ENCODE results near the gene VTI1A. TPM values are rescaled to one million over a fixed set of nuclear protein-coding genes. Genes with fewer than 3 reads are reported as not detected.

Gene VTI1A
- total and polyA plus RNA-seq, 2 of the 13 experiments (the other 11 are each of a cell fraction or from before 2014, with no cell fraction given), result 11.7 to 32.7 TPM

DNA sequence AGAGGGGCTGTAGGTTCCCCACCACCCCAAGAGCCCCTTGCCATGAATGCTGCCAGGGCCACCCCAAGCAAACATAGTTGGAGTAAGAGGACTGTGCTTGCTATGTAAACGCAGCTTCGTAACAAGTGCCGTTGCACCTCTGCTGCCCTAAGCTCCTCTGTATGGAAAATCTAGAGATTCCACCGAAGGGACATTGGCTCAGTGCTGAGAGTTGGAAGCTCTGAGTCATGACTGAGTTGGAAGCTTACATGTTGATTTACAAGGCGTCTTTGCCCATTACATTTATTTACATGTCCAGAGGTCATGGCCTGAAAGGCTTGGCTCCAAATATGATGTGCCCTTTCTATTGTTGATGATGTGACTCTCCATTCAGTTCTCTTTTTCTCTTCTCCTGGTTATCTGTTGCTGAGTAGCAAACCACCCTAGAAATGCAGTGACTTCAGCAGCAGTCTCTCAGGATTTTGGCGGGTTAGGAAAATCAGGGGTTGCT lies 270.0 kb downstream of the VTI1A start (continued):
- no peak for TF ChIP-seq ZFP37 (CRISPR knock-in tag; IDR thresholded peaks at IDR 0.05; ENCODE audit: borderline replicate concordance)
- 0 out of 2 replicates have a peak, but pooled peaks have one; percentile 6 for TF ChIP-seq ATF7 (IDR thresholded peaks at IDR 0.05)
- TF ChIP-seq ATF7 (CRISPR knock-in tag; IDR thresholded peaks at IDR 0.05), result no peak
- TF ChIP-seq ZNF672 (CRISPR knock-in tag; IDR thresholded peaks at IDR 0.05), result no peak
- TF ChIP-seq ARNTL (CRISPR knock-in tag; IDR thresholded peaks at IDR 0.05), result no peak
- no peak for TF ChIP-seq ZSCAN29 (CRISPR knock-in tag; conservative IDR thresholded peaks at IDR 0.05)
- TF ChIP-seq KMT2A (CRISPR knock-in tag; IDR thresholded peaks at IDR 0.05), result peak; percentile 56; the same call in 1 of the 2 replicates
- TF ChIP-seq THAP11 (CRISPR knock-in tag; IDR thresholded peaks at IDR 0.05), result peak; percentile 51; the same call in 1 of the 2 replicates
- peak; percentile 84 for TF ChIP-seq PPARG (CRISPR knock-in tag; conservative IDR thresholded peaks at IDR 0.05)
- TF ChIP-seq HOMEZ (CRISPR knock-in tag; IDR thresholded peaks at IDR 0.05; ENCODE audit: low read depth), result peak; percentile 97
- TF ChIP-seq TFE3 (CRISPR knock-in tag; IDR thresholded peaks at IDR 0.05), result 0 out of 2 replicates have a peak, but pooled peaks have one; percentile 35
- no peak for TF ChIP-seq ZNF20 (CRISPR knock-in tag; IDR thresholded peaks at IDR 0.05)
- no peak for TF ChIP-seq ZNF138 (CRISPR knock-in tag; IDR thresholded peaks at IDR 0.05; ENCODE audit: low read depth)
- TF ChIP-seq, protein P1, sequence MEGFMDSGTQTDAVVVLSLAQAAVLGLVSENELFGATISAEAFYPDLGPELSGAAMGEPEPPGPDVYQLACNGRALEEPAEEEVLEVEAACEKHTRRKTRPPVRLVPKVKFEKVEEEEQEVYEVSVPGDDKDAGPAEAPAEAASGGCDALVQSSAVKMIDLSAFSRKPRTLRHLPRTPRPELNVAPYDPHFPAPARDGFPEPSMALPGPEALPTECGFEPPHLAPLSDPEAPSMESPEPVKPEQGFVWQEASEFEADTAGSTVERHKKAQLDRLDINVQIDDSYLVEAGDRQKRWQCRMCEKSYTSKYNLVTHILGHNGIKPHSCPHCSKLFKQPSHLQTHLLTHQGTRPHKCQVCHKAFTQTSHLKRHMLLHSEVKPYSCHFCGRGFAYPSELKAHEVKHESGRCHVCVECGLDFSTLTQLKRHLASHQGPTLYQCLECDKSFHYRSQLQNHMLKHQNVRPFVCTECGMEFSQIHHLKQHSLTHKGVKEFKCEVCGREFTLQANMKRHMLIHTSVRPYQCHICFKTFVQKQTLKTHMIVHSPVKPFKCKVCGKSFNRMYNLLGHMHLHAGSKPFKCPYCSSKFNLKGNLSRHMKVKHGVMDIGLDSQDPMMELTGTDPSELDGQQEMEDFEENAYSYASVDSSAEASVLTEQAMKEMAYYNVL (CRISPR knock-in tag; IDR thresholded peaks at IDR 0.05; ENCODE audit: borderline replicate concordance), result peak; percentile 84; the same call in 1 of the 2 replicates
- TF ChIP-seq ETV6 (CRISPR knock-in tag; conservative IDR thresholded peaks at IDR 0.05), result no peak
- TF ChIP-seq, protein P2, sequence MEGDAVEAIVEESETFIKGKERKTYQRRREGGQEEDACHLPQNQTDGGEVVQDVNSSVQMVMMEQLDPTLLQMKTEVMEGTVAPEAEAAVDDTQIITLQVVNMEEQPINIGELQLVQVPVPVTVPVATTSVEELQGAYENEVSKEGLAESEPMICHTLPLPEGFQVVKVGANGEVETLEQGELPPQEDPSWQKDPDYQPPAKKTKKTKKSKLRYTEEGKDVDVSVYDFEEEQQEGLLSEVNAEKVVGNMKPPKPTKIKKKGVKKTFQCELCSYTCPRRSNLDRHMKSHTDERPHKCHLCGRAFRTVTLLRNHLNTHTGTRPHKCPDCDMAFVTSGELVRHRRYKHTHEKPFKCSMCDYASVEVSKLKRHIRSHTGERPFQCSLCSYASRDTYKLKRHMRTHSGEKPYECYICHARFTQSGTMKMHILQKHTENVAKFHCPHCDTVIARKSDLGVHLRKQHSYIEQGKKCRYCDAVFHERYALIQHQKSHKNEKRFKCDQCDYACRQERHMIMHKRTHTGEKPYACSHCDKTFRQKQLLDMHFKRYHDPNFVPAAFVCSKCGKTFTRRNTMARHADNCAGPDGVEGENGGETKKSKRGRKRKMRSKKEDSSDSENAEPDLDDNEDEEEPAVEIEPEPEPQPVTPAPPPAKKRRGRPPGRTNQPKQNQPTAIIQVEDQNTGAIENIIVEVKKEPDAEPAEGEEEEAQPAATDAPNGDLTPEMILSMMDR (CRISPR knock-in tag; IDR thresholded peaks at IDR 0.05), result no peak
- TF ChIP-seq, protein P3, sequence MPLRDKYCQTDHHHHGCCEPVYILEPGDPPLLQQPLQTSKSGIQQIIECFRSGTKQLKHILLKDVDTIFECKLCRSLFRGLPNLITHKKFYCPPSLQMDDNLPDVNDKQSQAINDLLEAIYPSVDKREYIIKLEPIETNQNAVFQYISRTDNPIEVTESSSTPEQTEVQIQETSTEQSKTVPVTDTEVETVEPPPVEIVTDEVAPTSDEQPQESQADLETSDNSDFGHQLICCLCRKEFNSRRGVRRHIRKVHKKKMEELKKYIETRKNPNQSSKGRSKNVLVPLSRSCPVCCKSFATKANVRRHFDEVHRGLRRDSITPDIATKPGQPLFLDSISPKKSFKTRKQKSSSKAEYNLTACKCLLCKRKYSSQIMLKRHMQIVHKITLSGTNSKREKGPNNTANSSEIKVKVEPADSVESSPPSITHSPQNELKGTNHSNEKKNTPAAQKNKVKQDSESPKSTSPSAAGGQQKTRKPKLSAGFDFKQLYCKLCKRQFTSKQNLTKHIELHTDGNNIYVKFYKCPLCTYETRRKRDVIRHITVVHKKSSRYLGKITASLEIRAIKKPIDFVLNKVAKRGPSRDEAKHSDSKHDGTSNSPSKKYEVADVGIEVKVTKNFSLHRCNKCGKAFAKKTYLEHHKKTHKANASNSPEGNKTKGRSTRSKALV (CRISPR knock-in tag; IDR thresholded peaks at IDR 0.05), result 0 out of 2 replicates have a peak, but pooled peaks have one; percentile 46
- peak; percentile 94 for TF ChIP-seq SOX5 (CRISPR knock-in tag; IDR thresholded peaks at IDR 0.05; ENCODE audit: borderline replicate concordance)
- TF ChIP-seq NFE2L2 (IDR thresholded peaks at IDR 0.05; ENCODE audit: low read length), result no peak; the same call in 1 of the 2 replicates
- TF ChIP-seq, protein P4, sequence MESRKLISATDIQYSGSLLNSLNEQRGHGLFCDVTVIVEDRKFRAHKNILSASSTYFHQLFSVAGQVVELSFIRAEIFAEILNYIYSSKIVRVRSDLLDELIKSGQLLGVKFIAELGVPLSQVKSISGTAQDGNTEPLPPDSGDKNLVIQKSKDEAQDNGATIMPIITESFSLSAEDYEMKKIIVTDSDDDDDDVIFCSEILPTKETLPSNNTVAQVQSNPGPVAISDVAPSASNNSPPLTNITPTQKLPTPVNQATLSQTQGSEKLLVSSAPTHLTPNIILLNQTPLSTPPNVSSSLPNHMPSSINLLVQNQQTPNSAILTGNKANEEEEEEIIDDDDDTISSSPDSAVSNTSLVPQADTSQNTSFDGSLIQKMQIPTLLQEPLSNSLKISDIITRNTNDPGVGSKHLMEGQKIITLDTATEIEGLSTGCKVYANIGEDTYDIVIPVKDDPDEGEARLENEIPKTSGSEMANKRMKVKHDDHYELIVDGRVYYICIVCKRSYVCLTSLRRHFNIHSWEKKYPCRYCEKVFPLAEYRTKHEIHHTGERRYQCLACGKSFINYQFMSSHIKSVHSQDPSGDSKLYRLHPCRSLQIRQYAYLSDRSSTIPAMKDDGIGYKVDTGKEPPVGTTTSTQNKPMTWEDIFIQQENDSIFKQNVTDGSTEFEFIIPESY (CRISPR knock-in tag; IDR thresholded peaks at IDR 0.05), result peak; percentile 57; the same call in 1 of the 2 replicates

All from HepG2 (cell line).